ENCODE measurements around the gene TLR7.

DNA sequence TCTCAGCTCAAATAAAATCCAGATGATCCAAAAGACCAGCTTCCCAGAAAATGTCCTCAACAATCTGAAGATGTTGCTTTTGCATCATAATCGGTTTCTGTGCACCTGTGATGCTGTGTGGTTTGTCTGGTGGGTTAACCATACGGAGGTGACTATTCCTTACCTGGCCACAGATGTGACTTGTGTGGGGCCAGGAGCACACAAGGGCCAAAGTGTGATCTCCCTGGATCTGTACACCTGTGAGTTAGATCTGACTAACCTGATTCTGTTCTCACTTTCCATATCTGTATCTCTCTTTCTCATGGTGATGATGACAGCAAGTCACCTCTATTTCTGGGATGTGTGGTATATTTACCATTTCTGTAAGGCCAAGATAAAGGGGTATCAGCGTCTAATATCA is 20.9 kb downstream of the TLR7 start:
- no peak for TF ChIP-seq POLR2A (IDR thresholded peaks at IDR 0.05; ENCODE audit: low read length)
- no peak for TF ChIP-seq GATA1 (IDR thresholded peaks at IDR 0.05; ENCODE audit: low read depth, low read length)

All from erythroblast (primary cell).